Testis (tissue), 3 donors: ENCODE measurements around the gene NFATC3. TPM values are rescaled to one million over a fixed set of nuclear protein-coding genes. Genes with fewer than 3 reads are reported as not detected.
A peak's percentile ranks its signal among the peaks of the same experiment; 100 is the strongest.

Experiments used
- DNase-seq: peaks from one replicate; pipeline ENCODE4 v3.0.0-alpha.2; 2019
- H3K27ac ChIP-seq, 2 donors: fragments of 200-600 bp; sonication (generic); one replicate each; pipeline ENCODE4 v1.5.1; 2019
- H3K27me3 ChIP-seq: fragments of 200-600 bp; sonication (generic); one replicate; pipeline ENCODE4 v1.5.1; 2019
- H3K36me3 ChIP-seq: fragments of 200-600 bp; sonication (generic); one replicate; pipeline ENCODE4 v1.5.1; 2017; ENCODE audit warnings: low read depth; ENCODE audit errors: missing control alignments
- H3K4me1 ChIP-seq: fragments of 200-600 bp; sonication (generic); one replicate; pipeline ENCODE4 v1.5.1; 2019
- H3K4me3 ChIP-seq, 2 donors: fragments of 200-600 bp; sonication (generic); one replicate each; pipeline ENCODE4 v1.5.1; 2017 to 2019
- H3K9me3 ChIP-seq: fragments of 200-600 bp; sonication (generic); one replicate; pipeline ENCODE4 v1.5.1; 2017
- CTCF ChIP-seq, 3 experiments: fragments of 450-650 bp in 2 of 3; fragments of 200-600 bp in 1 of 3; sonication (generic) in 1 of 3; IDR thresholded peaks; one replicate each; pipeline ENCODE4 v1.5.1; 2016 to 2019; ENCODE audit warnings: antibody characterized with exemption in 3 of 3, mild to moderate bottlenecking in 2 of 3, moderate library complexity in 1 of 3
- POLR2A ChIP-seq: fragments of 450-650 bp; IDR thresholded peaks from one replicate; pipeline ENCODE4 v1.6.1; 2017; ENCODE audit warnings: antibody characterized with exemption, mild to moderate bottlenecking, moderate library complexity
- WGBS, 2 donors: methylation state at CpG; one replicate each; pipeline ENCODE4 v1.1.5; 2018; 5-methylcytosine and 5-hydroxymethylcytosine counted together
- intact Hi-C: fragments of 100-400 bp; cut with DNase I; formaldehyde crosslinking; loops from one replicate; pipeline ENCODE4 v1.15.1; 2023; ENCODE audit warnings: low total_unique reads
- polyA plus RNA-seq: library from polyadenylated mRNA; stranded (reverse); fragments of 350-450 nt; fragmentation: Illumina TruSeq; extraction: RNeasy Lipid Tissue Mini Kit (QIAGEN cat#74804); gene quantifications from one replicate; pipeline ENCODE4 v1.2.3, GENCODE V29; 2014; ENCODE audit warnings: low read depth, low replicate concordance; ENCODE audit not compliant: insufficient read depth
- total RNA-seq, 2 donors: library from RNA; depleted of rRNA; stranded (reverse); fragments of >200 nt; gene quantifications; one replicate each; pipeline ENCODE4 v1.2.3, GENCODE V29; 2016

Gene NFATC3
- total and polyA plus RNA-seq, 3 donors from 2014 or later: 78.0 to 115 (median 94.7) TPM

GRCh38 chr16:68235887-68236136 lies 150.6 kb downstream of the NFATC3 start, which contains the start of gene ESRP2:
TSS of gene ESRP2 (minus strand) at chr16:68236127. CDS start at chr16:68236045, 82 bp downstream.
- Histone ChIP-seq H3K4me3 (peak within 1 kb of the TSS; percentile 58 to 66), H3K9me3 (no peaks in the 10 kb centered on the region), H3K4me1 (peaks cover 13% of the 10 kb centered on the region), H3K27me3 (no peaks in the 10 kb centered on the region), H3K36me3 (no peaks in the 10 kb centered on the region), H3K27ac (peak within 1 kb of the TSS in 1 of 2 donors; percentile 85)
- no peak for DNase-seq
- intact Hi-C loops: loop anchor here (10.0 kb wide), 1 partner anchor 151 kb away; the partner anchor contains the start of gene NFATC3
- 1% methylated on average over 14 of the region's 36 CpGs; no CpG with 5 or more reads in 1 of the 2 donors for WGBS, 2 donors
- TF ChIP-seq POLR2A (no peak), CTCF (IDR thresholded peaks at IDR 0.05) (no peak)

GRCh38 chr16:68236137-68236825 lies 151.1 kb downstream of the NFATC3 start:
- H3K27me3 ChIP-seq: no peaks in the 10 kb centered on the region
- H3K36me3 ChIP-seq: no peaks in the 10 kb centered on the region
- intact Hi-C loops: loop anchor here (10.0 kb wide), 1 partner anchor 151 kb away; the partner anchor contains the start of gene NFATC3
- 27 to 30% methylated on average over 12 to 35 of the region's 45 CpGs for WGBS, 2 donors
- H3K27ac ChIP-seq: peak overlapping the region in 1 of 2 donors; percentile 85
- H3K4me3 ChIP-seq: peak overlapping the region; percentile 34 to 58
- no peak for TF ChIP-seq CTCF (IDR thresholded peaks at IDR 0.05)
- TF ChIP-seq POLR2A: no peak
- DNase-seq: no peak
- H3K4me1 ChIP-seq: peaks cover 13% of the 10 kb centered on the region
- no peaks in the 10 kb centered on the region for H3K9me3 ChIP-seq

GRCh38 chr16:68236826-68237242 lies 151.7 kb downstream of the NFATC3 start:
- Histone ChIP-seq H3K4me3 (peak overlapping the region; percentile 58 to 66), H3K27me3 (no peaks in the 10 kb centered on the region), H3K9me3 (no peaks in the 10 kb centered on the region), H3K36me3 (no peaks in the 10 kb centered on the region), H3K27ac (peak overlapping the region in 1 of 2 donors; percentile 85), H3K4me1 (peaks cover 13% of the 10 kb centered on the region)
- TF ChIP-seq CTCF (IDR thresholded peaks at IDR 0.05) (no peak), POLR2A (no peak)
- intact Hi-C loops: loop anchor here (10.0 kb wide), 1 partner anchor 152 kb away; the partner anchor contains the start of gene NFATC3
- WGBS, 2 donors: 14 to 15% methylated on average over 4 to 17 of the region's 21 CpGs
- DNase-seq: no peak

- intact Hi-C loops: loop anchor here (10.0 kb wide), 1 partner anchor 153 kb away; the partner anchor contains the start of gene NFATC3
- Histone ChIP-seq H3K27ac (peak overlapping the region; percentile 33 to 85), H3K36me3 (no peaks in the 10 kb centered on the region), H3K4me3 (peak overlapping the region; percentile 58 to 66), H3K27me3 (no peaks in the 10 kb centered on the region), H3K9me3 (no peaks in the 10 kb centered on the region), H3K4me1 (peaks cover 13% of the 10 kb centered on the region)
- WGBS, 2 donors: 0 to 1% methylated on average over 24 to 71 of the region's 72 CpGs
- TF ChIP-seq CTCF (IDR thresholded peaks at IDR 0.05) (peak in 1 of 3 experiments; percentile 17), POLR2A (no peak)
- peak; percentile 98 for DNase-seq
Observed at GRCh38 chr16:68237243-68238028, 152.3 kb downstream of the NFATC3 start.
